ENCODE data around the gene CREBL2.
"Not testable (repeated sequence)": the region's sequence is repeated elsewhere in the genome, so short reads cannot be mapped to it uniquely, and the experiment has no call there.

The CREBL2 gene, protein sequence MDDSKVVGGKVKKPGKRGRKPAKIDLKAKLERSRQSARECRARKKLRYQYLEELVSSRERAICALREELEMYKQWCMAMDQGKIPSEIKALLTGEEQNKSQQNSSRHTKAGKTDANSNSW

DNA sequence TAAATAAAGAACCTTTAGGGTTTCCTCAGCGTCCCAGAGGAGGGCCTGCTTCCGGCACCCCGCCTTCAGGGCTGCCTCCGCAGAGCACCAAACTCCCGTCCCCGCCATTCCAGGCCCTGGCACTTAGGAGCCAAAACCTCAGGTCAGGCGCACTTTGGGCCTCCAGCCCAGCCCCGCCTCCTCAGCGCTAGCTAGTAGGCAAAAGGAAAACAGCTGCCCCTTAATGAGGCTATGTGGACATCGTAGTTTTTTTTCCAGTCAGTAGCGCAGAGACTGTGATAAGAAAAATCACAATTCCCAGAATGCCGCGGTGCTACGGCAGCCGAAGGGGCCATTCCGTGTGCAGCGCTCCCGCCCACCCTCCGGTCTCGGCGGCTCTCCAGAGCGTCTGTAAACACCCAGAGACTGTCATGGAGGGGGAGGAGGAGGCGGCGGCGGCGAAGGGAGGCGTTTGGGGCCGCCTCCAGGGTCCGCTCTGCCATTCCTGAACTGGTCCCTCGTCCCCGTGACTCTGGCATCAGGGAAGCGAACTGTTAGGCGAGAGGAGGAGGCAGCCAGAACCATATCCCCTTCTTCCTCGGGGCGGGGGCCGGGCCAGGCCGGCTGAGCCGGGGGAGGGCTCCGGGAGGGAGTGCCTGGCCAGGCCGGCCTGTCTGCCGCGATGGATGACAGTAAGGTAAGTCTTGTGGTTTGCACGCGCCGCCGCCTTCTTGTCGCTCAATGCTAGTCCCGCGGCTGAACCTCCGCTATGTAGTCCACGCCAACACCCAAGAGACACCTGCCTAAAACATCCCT is at the start of gene CREBL2:
Gene CREBL2 (plus strand): TSS at position 365 of the 795 bp plus-strand sequence. CDS start 297 bp downstream, at position 662.
- peak; percentile 88 for DNase-seq

DNA sequence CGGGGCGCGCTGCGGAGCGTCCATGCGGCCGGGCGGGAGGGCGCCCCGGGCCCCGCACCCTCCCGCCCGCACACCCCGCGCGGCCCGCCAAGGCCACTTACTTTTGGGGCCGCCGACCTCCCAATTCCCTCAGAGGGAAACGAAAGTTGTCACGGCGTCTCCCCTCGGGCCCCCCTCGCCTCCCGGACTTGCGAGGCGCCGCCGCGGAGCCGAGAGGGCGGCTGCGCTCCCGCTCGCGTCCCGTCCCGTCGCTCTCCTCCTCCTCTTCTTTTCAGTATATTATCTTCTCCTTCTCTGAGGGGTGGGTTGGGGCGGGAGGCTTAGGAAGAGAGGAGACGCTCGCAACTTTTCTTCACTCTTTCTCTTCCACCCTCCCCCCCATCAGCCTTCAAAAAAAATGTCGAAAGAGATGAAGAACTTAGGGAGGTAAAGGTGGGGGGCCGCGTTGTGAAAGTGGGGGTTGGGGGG is 49.6 kb upstream of the CREBL2 start:
- DNase-seq = peak; percentile 41

DNA sequence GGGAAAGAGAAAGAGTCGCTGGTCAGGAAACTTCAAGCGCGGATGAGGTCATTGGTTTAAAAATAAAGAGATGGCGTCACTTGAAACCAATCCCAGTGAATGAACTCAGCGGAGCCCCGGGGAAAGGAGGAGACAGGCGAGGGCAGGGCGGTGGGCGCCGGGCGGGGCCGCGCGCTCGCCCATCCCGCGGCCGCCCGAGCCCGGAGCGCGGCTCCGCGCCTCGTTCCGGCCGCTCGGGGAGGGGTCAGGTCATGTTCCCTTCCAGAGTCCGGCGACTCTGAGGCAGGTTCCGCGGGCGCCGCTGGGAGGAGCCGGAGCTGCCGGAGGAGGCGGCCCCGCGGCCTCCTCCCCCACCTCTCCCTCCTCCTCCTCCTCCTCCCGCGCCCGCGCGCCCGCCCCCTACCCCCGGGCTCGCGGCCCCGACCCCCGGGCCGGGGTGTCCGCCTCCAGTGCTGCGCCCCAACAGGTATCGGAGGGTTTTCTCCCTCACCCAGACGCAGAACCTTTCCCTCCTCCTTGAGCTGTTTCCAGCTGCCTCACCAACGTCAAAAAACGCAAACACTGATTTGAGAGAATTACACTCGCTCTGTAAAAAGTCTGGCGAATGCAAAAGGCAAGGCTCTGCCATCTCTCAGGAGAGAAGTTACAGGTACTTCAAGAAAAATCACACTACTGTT is 49.0 kb upstream of the CREBL2 start, which contains the start of gene DUSP16:
Gene DUSP16 (minus strand): TSS at position 279 of the 677 bp plus-strand sequence. CDS start 41,765 bp downstream, outside the sequence.
- DNase-seq = peak; percentile 64

DNA sequence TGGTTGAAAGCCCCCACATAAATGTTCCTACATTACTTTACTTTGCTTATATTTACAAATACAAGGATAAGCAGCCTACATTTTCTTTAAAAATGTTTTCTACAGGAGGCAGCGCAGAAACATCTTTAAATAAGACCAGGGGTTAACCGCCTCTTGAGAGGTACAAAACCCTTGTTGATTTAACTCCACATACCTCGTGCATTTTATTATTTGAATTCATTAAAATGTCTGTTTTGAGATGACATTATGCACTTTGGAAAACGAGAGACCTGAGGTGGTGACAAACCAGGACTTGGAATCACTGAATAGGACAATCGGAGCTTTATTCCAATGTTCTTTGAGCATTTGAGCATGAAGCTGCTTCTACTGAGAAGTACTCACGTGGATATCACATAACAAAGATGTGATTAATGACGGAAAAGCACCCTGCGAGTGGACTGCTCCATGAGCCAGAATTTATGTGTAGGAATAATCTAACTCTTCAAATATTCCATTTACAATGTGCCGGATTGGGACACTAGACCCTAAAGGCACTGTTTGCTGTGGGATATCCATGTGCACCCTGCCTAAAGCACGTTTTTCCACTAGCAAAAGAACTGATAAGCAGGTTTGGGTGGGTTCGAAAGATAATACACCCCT is 48.3 kb upstream of the CREBL2 start:
- DNase-seq = no peak

DNA sequence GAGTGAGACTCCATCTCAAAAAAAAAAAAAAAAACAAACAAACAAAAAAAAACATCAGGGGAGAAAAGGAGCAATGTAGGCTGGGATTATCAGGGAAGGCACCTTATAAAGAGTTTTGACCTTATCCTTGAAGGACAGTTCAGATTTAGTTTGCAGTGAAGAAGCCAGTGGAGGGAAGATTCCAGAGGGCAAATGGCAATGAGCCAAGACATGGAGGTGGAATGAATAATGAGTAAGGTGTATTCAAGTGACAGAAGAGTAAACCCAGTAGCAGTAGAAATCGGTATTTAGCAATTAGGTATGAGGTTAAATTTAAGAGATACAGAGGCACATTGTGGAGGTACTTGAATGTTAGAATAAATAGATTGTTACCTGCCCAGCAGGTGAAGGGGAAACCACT is 46.8 kb upstream of the CREBL2 start:
- no peak for DNase-seq

DNA sequence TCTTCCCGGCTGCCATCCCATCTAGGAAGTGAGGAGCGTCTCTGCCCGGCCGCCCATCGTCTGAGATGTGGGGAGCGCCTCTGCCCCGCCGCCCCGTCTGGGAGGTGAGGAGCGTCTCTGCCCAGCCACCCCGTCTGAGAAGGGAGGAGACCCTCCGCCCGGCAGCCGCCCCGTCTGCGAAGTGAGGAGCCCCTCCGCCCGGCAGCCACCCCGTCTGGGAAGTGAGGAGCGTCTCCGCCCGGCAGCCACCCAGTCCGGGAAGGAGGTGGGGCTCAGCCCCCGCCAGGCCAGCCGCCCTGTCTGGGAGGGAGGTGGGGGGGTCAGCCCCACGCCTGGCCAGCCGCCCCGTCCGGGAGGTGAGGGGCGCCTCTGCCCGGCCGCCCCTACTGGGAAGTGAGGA is 45.7 kb upstream of the CREBL2 start:
- not testable (repeated sequence) for DNase-seq

DNA sequence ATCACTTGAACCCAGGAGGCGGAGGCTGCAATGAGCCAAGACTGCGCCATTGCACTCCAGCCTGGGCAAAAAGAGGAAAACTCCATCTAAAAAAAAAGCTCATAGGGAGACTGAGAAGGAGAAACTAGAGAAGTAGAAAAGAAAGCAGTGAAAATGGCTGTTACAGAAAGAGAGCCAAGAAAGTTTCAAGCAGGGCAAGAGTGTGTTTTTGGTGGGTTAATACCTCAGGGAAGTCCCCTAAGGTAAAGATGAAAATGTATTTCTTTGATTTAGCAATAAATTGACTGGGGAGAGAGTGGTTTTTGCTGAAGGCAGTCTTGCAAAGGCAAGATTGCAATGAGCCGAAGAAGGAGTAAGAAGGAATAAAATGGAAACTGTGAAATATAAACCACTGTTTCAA is 39.0 kb upstream of the CREBL2 start:
- DNase-seq = no peak

DNA sequence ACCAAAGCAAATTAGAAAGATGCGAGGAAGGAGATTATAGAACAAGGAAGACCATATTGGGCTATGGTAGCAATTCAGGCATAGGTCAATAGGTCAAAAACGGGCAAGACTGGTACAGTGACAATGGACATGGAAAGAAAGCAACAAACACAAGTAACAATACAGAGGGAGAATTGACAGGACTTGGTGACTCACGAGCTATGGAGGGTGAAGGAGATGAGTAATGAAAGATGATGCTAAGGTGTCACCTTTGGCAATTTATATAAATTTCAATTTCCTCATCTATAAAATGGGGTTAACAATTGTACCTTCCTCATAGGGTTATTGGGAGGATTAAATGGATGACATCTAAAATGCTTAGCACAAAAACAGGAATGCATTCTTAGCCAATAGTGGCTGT is 33.9 kb upstream of the CREBL2 start:
- no peak for DNase-seq

DNA sequence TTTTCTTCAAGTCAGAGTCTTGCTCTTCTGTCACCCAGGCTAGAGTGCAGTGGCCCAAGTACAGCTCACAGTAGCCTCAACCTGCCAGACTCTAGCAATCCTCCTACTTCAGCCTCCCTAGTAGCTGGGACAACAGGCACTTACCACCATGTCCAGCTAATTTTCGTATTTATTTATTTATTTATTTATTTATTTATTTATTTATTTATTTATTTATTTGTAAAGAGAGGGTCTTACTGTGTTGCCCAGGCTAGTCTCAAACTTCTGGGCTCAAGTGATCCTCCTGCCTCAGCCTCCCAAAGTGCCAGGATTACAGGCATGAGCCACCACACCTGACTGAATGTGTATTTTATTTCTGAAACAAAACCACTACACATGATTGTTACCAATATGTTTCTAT is 31.0 kb upstream of the CREBL2 start:
- DNase-seq = not testable (repeated sequence)

DNA sequence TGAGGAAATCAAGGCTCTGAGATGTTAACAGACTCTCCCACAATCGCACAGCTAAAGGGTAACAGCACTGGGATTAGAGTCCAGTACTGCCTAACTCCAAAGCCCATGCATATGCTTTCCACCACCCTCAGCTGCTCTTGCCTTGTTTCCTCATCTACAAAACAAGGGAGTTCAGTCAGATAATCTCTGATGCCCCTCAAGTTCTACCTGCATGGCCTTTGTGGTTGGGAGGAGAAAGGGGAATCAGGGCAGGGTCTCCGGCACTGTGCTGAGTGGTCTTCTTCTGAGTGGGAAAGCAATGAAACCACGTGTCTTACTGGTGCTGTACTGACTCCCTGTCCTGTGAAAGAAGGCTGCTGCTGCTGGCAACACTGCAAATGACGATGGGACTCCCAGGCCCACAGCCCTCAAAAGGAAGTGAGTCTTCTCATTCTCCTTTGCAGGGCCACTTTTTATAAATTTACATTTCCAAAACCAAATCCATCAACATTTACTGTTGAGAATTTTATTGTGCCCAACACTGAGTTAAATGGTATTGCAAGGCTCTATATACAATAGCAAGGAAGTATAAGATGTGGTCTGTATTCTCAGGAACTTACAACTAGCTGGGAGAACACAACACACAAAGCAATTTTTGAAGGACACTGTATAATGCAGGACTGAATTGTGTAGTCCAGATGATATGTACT is 29.3 kb upstream of the CREBL2 start:
- DNase-seq = no peak

DNA sequence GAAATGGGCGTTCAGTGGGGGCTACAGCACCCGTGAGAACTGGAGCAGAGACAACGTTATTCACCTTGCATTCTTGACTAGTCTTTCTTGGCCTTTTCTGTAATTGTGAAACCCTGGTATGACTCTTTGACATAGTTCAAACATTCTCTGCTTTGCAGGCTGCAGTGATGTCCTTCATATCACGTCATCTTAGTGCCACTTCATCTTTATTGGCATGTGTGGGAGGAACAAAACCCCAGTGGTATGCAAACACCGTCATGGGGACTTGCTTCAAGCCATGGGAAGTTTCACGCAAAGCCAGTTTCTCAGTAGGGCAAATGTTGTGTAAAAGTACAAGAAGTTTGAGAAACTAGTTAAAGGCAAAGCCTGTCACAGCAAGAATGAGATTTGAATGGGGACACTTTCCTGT is 28.8 kb upstream of the CREBL2 start:
- peak; percentile 33 for DNase-seq

DNA sequence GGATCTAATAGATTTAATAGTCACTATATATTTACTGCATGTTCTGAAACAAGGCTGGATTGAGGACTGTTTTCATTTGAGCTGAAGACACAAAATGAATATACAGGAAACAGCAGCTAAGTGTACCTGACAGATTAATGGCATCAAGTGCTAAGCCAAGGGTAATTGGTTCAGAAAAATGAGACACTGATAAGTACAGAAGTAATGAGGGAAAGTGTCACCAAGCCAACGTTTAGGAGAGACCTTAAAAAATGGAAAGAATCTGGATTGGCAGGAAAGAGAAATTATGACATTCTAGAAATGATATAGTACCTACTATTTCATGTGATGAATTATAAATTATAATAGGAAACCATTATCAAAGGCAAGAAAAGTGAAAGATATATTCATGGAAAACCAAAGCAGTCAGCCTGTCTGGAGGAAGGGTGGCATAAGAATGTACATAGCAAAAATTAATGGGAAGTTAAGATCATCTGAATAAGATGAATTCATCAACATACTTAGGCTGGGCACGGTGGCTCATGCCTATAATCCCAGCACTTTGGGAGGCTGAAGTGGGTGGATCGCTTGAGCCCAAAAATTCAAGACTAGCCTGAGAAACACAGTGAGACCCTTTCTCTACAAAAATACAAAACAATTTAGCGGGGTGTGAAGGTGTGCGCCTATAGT is 28.0 kb upstream of the CREBL2 start:
- no peak for DNase-seq

DNA sequence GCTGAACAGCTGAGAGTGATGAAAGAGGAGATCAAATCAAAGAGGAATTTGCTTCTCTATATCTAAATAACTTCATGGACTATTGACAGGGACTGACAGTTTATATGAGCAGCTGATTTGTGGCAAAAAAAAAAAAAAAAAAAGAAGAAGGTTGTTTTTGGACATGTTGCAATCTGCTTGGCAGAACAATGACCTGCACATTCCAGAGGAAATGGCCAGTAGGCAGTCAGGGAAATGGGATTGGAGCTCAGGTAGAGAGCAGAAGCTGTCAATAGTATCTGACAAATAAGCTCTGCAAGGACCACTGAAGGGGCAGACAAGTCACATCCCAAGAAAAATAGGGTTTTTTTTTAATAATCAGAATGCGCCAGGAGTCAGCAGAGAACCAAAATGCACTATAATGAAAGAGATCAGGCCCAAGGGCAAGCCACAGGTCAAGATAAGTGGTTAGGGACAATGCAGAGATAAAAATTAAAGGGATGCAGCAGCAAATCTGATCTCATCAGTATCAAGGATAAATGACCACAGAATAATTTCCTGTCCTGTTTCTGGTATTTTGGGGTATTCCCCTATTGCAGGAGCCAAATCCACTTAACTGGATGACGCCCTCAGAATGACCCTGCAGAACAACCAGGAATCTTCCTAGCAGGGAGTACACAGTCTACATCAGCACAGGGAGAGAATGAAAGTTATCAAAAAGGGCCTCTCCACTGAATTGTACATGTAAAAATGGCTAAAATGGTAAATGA is 26.4 kb upstream of the CREBL2 start:
- DNase-seq = no peak

DNA sequence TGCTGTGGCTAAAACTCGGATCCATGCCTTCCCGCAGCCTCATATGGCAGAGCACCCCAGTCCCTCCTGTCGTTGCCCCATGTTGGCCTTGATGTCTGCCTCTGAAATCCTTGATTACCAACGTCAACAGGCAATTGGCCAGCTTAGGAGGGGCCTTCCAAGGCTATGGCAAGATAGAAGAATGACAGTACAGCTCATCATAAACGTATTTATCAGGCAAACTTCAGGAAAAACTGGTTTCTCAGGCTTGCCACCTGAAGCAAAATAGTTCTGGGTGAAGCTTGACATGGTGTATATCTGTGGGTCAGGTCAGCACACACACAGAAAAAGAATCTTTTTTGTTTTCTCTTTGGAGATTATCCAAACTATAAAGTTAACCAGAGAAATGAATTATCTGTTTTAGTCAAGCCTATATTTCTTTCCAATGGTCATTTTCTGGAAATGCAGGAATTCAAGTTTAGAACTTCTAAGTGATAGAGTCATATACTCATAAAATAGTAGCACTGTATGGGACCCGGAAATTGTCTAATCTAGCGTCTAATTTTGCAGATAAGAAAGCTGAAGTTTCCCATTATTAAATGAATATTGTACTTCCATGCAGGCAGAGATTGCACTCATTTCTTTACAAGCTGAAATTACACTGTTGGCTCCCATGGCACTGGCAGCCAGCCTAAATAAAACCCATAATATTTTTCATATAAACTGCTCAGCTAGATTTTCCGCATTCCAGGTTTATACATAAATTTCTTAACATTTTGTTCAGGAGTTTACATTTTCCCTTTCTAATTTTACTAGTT is 24.6 kb upstream of the CREBL2 start:
- no peak for DNase-seq

DNA sequence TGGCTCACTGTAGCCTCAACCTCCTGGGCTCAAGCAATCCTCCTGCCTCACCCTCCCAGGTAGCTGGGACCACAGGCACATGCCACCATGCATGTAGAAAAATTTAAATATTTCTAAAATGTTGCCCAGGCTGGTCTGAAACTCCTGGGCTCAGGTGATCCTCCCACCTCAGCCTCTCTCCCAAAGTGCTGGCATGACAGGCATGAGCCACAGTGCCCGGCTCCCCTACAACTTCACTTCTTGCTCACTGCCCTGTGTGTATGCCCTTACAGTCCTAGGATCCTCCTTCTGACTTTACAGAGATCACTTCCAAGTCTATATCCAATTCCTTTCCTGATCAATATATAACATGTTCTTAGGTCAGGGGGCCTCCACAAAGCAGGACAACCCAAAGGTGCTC is 23.8 kb upstream of the CREBL2 start:
- no peak for DNase-seq

DNA sequence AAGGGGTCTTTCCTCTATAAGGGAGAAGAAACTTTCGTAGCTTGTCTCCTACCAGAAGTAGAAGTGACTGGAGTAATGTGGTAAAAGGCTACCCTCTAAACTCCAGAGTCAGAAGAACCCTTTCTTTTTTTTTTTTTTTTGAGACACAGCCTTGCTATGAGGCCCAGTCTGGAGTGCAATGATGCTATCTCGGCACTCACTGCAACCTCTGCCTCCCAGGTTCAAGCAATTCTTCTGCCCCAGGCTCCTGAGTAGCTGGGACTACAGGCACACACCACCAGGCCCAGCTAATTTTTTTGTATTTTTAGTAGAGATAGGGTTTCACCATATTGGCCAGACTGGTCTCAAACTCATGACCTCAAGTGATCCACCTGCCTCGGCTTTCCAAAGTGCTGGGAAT is 23.2 kb upstream of the CREBL2 start:
- DNase-seq = not testable (repeated sequence)

DNA sequence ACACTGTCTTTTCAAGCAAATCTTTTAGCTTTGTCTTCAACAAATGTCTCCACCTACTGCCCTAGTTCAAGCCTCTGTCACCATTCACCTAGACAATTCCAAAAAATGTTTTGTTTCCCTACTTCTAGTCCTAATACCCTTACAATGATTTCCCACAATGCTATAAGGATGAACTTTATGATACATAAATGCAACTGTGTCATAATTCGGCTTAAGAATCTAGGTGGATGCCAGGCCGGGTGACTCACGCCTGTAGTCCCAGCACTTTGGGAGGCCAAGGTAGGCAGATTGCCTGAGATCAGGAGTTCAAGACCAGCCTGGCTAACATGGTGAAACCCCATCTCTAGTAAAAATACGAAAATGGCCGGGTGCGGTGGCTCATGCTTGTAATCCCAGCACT is 20.7 kb upstream of the CREBL2 start:
- DNase-seq = no peak

DNA sequence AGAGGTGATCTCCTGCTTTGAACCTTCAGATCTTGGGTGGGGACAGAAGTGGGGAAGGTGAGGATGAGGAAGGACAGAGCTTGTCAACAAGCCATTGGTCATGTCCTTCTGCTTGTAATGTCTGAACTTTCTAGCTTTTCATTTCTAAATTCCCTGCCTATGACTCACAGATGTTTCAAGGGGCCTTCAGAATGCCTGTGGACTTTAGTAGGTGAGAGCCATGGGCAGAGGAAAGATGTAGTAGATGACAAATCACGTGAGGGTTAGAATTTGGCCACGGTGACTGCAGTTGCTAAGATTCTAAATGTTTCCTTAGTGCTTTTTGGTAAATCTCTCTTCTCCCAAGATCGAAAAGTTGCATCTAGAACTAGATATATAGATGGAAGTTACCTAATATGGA is 18.7 kb upstream of the CREBL2 start:
- DNase-seq = no peak

DNA sequence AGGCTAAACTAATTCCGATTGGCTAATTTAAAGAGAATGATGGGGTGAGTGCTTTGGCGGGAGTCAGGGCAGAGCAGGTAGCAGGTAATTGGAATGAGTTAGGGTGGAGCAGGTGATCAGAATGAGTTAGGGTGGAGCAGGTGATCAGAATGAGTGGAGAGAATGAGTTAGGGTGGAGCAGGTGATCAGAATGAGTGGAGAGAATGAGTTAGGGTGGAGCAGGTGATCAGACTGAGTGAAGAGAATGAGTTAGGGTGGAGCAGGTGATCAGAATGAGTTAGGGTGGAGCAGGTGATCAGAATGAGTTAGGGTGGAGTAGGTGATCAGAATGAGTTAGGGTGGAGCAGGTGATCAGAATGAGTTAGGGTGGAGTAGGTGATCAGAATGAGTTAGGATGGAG is 15.7 kb upstream of the CREBL2 start:
- not testable (repeated sequence) for DNase-seq

DNA sequence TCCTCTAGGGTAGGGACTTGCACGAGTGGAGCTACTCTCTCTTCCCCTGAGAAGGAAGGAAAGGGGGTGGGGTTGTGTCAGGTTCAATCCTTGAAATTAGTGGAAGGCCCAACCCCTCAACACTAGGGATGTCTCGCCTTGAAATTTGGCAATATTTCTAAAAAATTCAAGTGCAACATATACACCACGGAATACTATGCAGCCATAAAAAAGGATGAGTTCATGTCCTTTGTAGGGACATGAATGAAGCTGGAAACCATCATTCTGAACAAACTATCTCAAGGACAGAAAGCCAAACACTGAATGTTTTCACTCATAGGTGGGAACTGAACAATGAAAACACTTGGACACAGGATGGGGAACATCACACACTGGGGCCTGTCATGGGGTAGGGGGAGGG is 15.1 kb upstream of the CREBL2 start:
- DNase-seq = not testable (repeated sequence)

DNA sequence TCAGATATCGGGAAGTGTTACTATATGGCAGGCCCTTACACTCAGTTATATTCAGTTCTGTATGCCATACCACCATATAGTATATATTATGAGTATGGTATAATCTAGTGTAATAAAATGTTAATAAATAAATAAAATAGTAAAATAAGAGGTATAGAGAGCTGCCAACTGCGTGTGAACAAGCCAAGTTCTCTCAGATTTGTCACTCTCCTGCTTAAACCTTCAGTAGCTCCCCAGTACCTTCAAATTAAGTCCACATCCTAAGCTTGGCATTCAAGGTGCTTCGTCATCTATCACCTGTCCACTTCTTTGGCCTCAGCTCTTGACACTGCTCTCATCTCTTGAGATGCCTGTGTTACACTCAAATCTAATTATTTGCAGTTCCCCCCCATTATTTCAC is 12.8 kb upstream of the CREBL2 start:
- DNase-seq = no peak
